Caki2 (cell line): ENCODE results near the gene ESPNL. TPM values are rescaled to one million over a fixed set of nuclear protein-coding genes. Genes with fewer than 3 reads are reported as not detected.

Experiments used
- DNase-seq: peaks from one replicate; pipeline ENCODE4 v3.0.0-alpha.2; 2015; ENCODE audit warnings: low read depth
- in situ Hi-C: cut with HindIII; loops from 2 replicates; pipeline ENCODE4 v1.10.0; 2016; ENCODE audit warnings: low sequenced_read_pairs, low pct_unique_long_range_greater_than_20kb, mixed read lengths
- total RNA-seq: library from RNA; depleted of rRNA; stranded (reverse); fragments of >200 nt; shearing (Covaris generic); gene quantifications from 2 replicates; pipeline ENCODE4 v1.2.3, GENCODE V29; 2014; ENCODE audit warnings: low replicate concordance

The ESPNL gene
- total RNA-seq, 1 experiment from 2014 or later = 0.10 TPM

GRCh38 chr2:238122287-238123217 lies 22.4 kb downstream of the ESPNL start:
- DNase-seq = no peak
- in situ Hi-C loops = no loop called here

- in situ Hi-C loops = no loop called here
- no peak for DNase-seq
Measured at GRCh38 chr2:238123218-238123971, 23.3 kb downstream of the ESPNL start.

GRCh38 chr2:238123991-238124470 lies 23.9 kb downstream of the ESPNL start:
- in situ Hi-C loops = no loop called here
- DNase-seq = no peak

GRCh38 chr2:238124488-238125126 lies 24.5 kb downstream of the ESPNL start:
- no peak for DNase-seq
- in situ Hi-C loops = no loop called here

GRCh38 chr2:238125127-238125885 lies 25.2 kb downstream of the ESPNL start:
- DNase-seq = no peak
- in situ Hi-C loops = no loop called here

GRCh38 chr2:238126338-238126737 lies 26.2 kb downstream of the ESPNL start:
- in situ Hi-C loops = no loop called here

GRCh38 chr2:238126775-238127164 lies 26.6 kb downstream of the ESPNL start:
- no peak for DNase-seq
- in situ Hi-C loops = no loop called here

More at GRCh38 chr2:238126338-238126737, 26.2 kb downstream of the ESPNL start:
- no peak for DNase-seq

GRCh38 chr2:238127165-238128060 lies 27.3 kb downstream of the ESPNL start:
- DNase-seq = no peak

GRCh38 chr2:238128061-238128440 lies 27.9 kb downstream of the ESPNL start:
- in situ Hi-C loops = no loop called here
- DNase-seq = no peak

More at GRCh38 chr2:238127165-238128060, 27.3 kb downstream of the ESPNL start:
- in situ Hi-C loops = no loop called here

GRCh38 chr2:238128534-238129001 lies 28.4 kb downstream of the ESPNL start:
- in situ Hi-C loops = no loop called here

GRCh38 chr2:238129166-238130010 lies 29.2 kb downstream of the ESPNL start:
- in situ Hi-C loops = no loop called here
- no peak for DNase-seq

More at GRCh38 chr2:238128534-238129001, 28.4 kb downstream of the ESPNL start:
- DNase-seq = no peak

GRCh38 chr2:238130111-238130695 lies 30.1 kb downstream of the ESPNL start:
- DNase-seq = no peak
- in situ Hi-C loops = no loop called here

GRCh38 chr2:238130696-238131628 lies 30.8 kb downstream of the ESPNL start:
- in situ Hi-C loops = no loop called here
- no peak for DNase-seq

- DNase-seq = no peak
- in situ Hi-C loops = no loop called here
Measured at GRCh38 chr2:238131761-238132462, 31.8 kb downstream of the ESPNL start.
